Fibroblast of lung (primary cell): ENCODE measurements around the gene MAP3K10. TPM values are rescaled to one million over a fixed set of nuclear protein-coding genes. Genes with fewer than 3 reads are reported as not detected.

Source experiments
- DNase-seq, 2 donors: peaks; one replicate each; pipeline versions ENCODE4 v3.0.0 to v3.0.0-alpha.2; 2010; ENCODE audit warnings: low read depth in 2 of 2
- H2AFZ ChIP-seq: 2 replicates; pipeline ENCODE4 v1.5.1; 2012; ENCODE audit warnings: low read length, control low read depth, inconsistent platforms
- H3K27ac ChIP-seq: 2 replicates; pipeline ENCODE4 v1.5.1; 2011; ENCODE audit warnings: low read length, control low read depth; ENCODE audit not compliant: insufficient read depth
- H3K27me3 ChIP-seq: 2 replicates; pipeline ENCODE4 v1.5.1; 2011; ENCODE audit warnings: mild to moderate bottlenecking, low read length; ENCODE audit not compliant: control insufficient read depth, insufficient read depth
- H3K36me3 ChIP-seq: 2 replicates; pipeline ENCODE4 v1.5.1; 2011; ENCODE audit warnings: low read length; ENCODE audit not compliant: control insufficient read depth, insufficient read depth
- H3K4me1 ChIP-seq: 2 replicates; pipeline ENCODE4 v1.5.1; 2011; ENCODE audit warnings: low read length; ENCODE audit not compliant: control insufficient read depth, insufficient read depth; ENCODE audit errors: extremely low read depth
- H3K4me2 ChIP-seq: 2 replicates; pipeline ENCODE4 v1.5.1; 2011; ENCODE audit warnings: low read length, control low read depth; ENCODE audit not compliant: insufficient read depth; ENCODE audit errors: extremely low read depth
- H3K4me3 ChIP-seq, 4 experiments: fragments of 200-600 bp in 1 of 4; sonication (generic) in 1 of 4; replicated peaks in 1 of 4; 2 replicates each; pipeline ENCODE4 v1.5.1; 2011 to 2016; ENCODE audit warnings: low read length in 4 of 4, low read depth in 3 of 4, mild to moderate bottlenecking in 3 of 4, control low read depth in 2 of 4, inconsistent platforms in 1 of 4, mixed read lengths in 1 of 4; ENCODE audit not compliant: insufficient read depth in 1 of 4; ENCODE audit errors: control extremely low read depth in 1 of 4
- H3K79me2 ChIP-seq: 2 replicates; pipeline ENCODE4 v1.5.1; 2012; ENCODE audit warnings: mild to moderate bottlenecking, low read length, inconsistent platforms; ENCODE audit not compliant: control insufficient read depth, insufficient read depth
- H3K9ac ChIP-seq: 2 replicates; pipeline ENCODE4 v1.5.1; 2011; ENCODE audit warnings: mild to moderate bottlenecking, low read length, control low read depth; ENCODE audit not compliant: insufficient read depth
- H3K9me3 ChIP-seq: 2 replicates; pipeline ENCODE4 v1.5.1; 2012; ENCODE audit warnings: low read depth, low read length; ENCODE audit not compliant: control insufficient read depth, insufficient read depth
- H4K20me1 ChIP-seq: 2 replicates; pipeline ENCODE4 v1.5.1; 2011; ENCODE audit warnings: low read length; ENCODE audit not compliant: control insufficient read depth, insufficient read depth; ENCODE audit errors: extremely low read depth
- CTCF ChIP-seq, 2 donors: IDR thresholded peaks in 1 of 2; conservative IDR thresholded peaks in 1 of 2; 1 replicate in 1 of 2; 2 replicates in 1 of 2; pipeline ENCODE4 v1.5.1; 2011 to 2012; ENCODE audit warnings: low read length in 2 of 2, control low read depth in 1 of 2, inconsistent platforms in 1 of 2, low read depth in 1 of 2, mild to moderate bottlenecking in 1 of 2
- EZH2 ChIP-seq: IDR thresholded peaks from 2 replicates; pipeline ENCODE4 v1.5.1; 2012; ENCODE audit warnings: low read length, control low read depth, mild to moderate bottlenecking; ENCODE audit errors: missing control alignments
- polyA plus RNA-seq, 2 donors: library from polyadenylated mRNA; depleted of rRNA in 1 of 2; stranded (reverse) in 1 of 2; unstranded in 1 of 2; fragments of >200 nt; gene quantifications; 2 replicates each; pipeline ENCODE4 v1.2.1, GENCODE V29; 2011 to 2012; ENCODE audit warnings: missing spikeins in 1 of 2
- total RNA-seq: library from RNA; depleted of rRNA; stranded (reverse); fragments of >200 nt; gene quantifications from 2 replicates; pipeline ENCODE4 v1.2.1, GENCODE V29; 2014

MAP3K10 gene
- total and polyA plus RNA-seq, 2 donors (not counting 1 experiment from before 2014, with no cell fraction given) = 2.7 to 7.4 TPM

- no peak for TF ChIP-seq CTCF (conservative IDR thresholded peaks at IDR 0.05 in 1 of 2, IDR thresholded peaks at IDR 0.05 in 1 of 2; ENCODE audit: low read depth in 1 of 2, low read length in 2 of 2)
- TF ChIP-seq EZH2 = no peak
- H2AFZ ChIP-seq = no peak overlapping the region
Observed at GRCh38 chr19:40150170-40150569, 41.1 kb upstream of the MAP3K10 start.

GRCh38 chr19:40154121-40154680 is 37.0 kb upstream of the MAP3K10 start:
- H3K4me3 ChIP-seq = no peak overlapping the region
- no peaks in the 10 kb centered on the region for H3K36me3 ChIP-seq

More at GRCh38 chr19:40150170-40150569, 41.1 kb upstream of the MAP3K10 start:
- H3K4me3 ChIP-seq = no peak overlapping the region
- no peak overlapping the region for H3K4me2 ChIP-seq
- H3K9me3 ChIP-seq = no peaks in the 10 kb centered on the region
- H3K9ac ChIP-seq = no peak overlapping the region
- peak; percentile 5 to 68 for DNase-seq
- no peaks in the 10 kb centered on the region for H3K27me3 ChIP-seq
- no peaks in the 10 kb centered on the region for H3K79me2 ChIP-seq
- no peaks in the 10 kb centered on the region for H3K36me3 ChIP-seq
- peaks cover 6% of the 10 kb centered on the region for H3K4me1 ChIP-seq
- no peaks in the 10 kb centered on the region for H4K20me1 ChIP-seq
- no peak overlapping the region for H3K27ac ChIP-seq

GRCh38 chr19:40155749-40156265 is 35.4 kb upstream of the MAP3K10 start:
- no peaks in the 10 kb centered on the region for H3K79me2 ChIP-seq
- no peaks in the 10 kb centered on the region for H3K36me3 ChIP-seq
- TF ChIP-seq CTCF (conservative IDR thresholded peaks at IDR 0.05 in 1 of 2, IDR thresholded peaks at IDR 0.05 in 1 of 2; ENCODE audit: low read depth in 1 of 2, low read length in 2 of 2) (peak; percentile 25 to 50), EZH2 (no peak)
- H3K27ac ChIP-seq = no peak overlapping the region
- H2AFZ ChIP-seq = no peak overlapping the region
- H3K9me3 ChIP-seq = no peaks in the 10 kb centered on the region
- peak; percentile 15 to 20 for DNase-seq
- no peaks in the 10 kb centered on the region for H4K20me1 ChIP-seq
- H3K27me3 ChIP-seq = no peaks in the 10 kb centered on the region
- no peak overlapping the region for H3K4me2 ChIP-seq
- no peak overlapping the region for H3K4me3 ChIP-seq
- H3K4me1 ChIP-seq = no peaks in the 10 kb centered on the region
- no peak overlapping the region for H3K9ac ChIP-seq

More at GRCh38 chr19:40154121-40154680, 37.0 kb upstream of the MAP3K10 start:
- H3K4me2 ChIP-seq = no peak overlapping the region
- no peak for DNase-seq
- no peaks in the 10 kb centered on the region for H3K4me1 ChIP-seq
- H3K27me3 ChIP-seq = no peaks in the 10 kb centered on the region
- no peak overlapping the region for H3K9ac ChIP-seq
- TF ChIP-seq CTCF (conservative IDR thresholded peaks at IDR 0.05 in 1 of 2, IDR thresholded peaks at IDR 0.05 in 1 of 2; ENCODE audit: low read depth in 1 of 2, low read length in 2 of 2) (no peak), EZH2 (no peak)
- no peaks in the 10 kb centered on the region for H4K20me1 ChIP-seq
- no peak overlapping the region for H3K27ac ChIP-seq
- H3K9me3 ChIP-seq = no peaks in the 10 kb centered on the region
- no peak overlapping the region for H2AFZ ChIP-seq
- H3K79me2 ChIP-seq = no peaks in the 10 kb centered on the region
